Kidney epithelial cell (primary cell): ENCODE measurements around the gene ASIC2. TPM values are rescaled to one million over a fixed set of nuclear protein-coding genes. Genes with fewer than 3 reads are reported as not detected.

Experiments used
- DNase-seq: peaks from one replicate; pipeline ENCODE4 v3.0.0-alpha.2; 2010; ENCODE audit warnings: low read depth
- H3K27me3 ChIP-seq: 2 replicates; pipeline ENCODE4 v1.6.0; 2011; ENCODE audit warnings: low read length; ENCODE audit not compliant: control insufficient read depth, insufficient read depth
- H3K36me3 ChIP-seq: 2 replicates; pipeline ENCODE4 v1.5.1; 2011; ENCODE audit warnings: low read length; ENCODE audit not compliant: control insufficient read depth, insufficient read depth
- H3K4me3 ChIP-seq: 2 replicates; pipeline ENCODE4 v1.5.1; 2011; ENCODE audit warnings: low read depth, mild to moderate bottlenecking, control low read depth, low read length
- CTCF ChIP-seq: IDR thresholded peaks from 2 replicates; pipeline ENCODE4 v1.5.1; 2011; ENCODE audit warnings: mild to moderate bottlenecking, moderate library complexity, low read length, control low read depth, inconsistent platforms; ENCODE audit not compliant: insufficient read depth, poor library complexity, severe bottlenecking
- total RNA-seq: library from RNA; depleted of rRNA; stranded (reverse); fragments of >200 nt; gene quantifications from 2 replicates; pipeline ENCODE4 v1.2.3, GENCODE V29; 2015

The ASIC2 gene
- total RNA-seq, 1 donor from 2014 or later: 0.25 TPM

- no peak for DNase-seq
- H3K27me3 ChIP-seq: peaks cover 2% of the 10 kb centered on the region
- TF ChIP-seq CTCF: no peak
- no peaks in the 10 kb centered on the region for H3K36me3 ChIP-seq
- H3K4me3 ChIP-seq: no peak overlapping the region
These were observed 221.4 kb downstream of the ASIC2 start for GRCh38 chr17:33071656-33072055.

GRCh38 chr17:33057564-33057963, 235.5 kb downstream of the ASIC2 start:
- no peak for DNase-seq
- no peaks in the 10 kb centered on the region for H3K36me3 ChIP-seq
- no peak overlapping the region for H3K4me3 ChIP-seq
- TF ChIP-seq CTCF: no peak
- no peaks in the 10 kb centered on the region for H3K27me3 ChIP-seq

GRCh38 chr17:33056399-33057146, 236.5 kb downstream of the ASIC2 start:
- DNase-seq: no peak
- Histone ChIP-seq H3K36me3 (no peaks in the 10 kb centered on the region), H3K4me3 (no peak overlapping the region), H3K27me3 (no peaks in the 10 kb centered on the region)
- TF ChIP-seq CTCF: no peak

- TF ChIP-seq CTCF: no peak
- Histone ChIP-seq H3K36me3 (no peaks in the 10 kb centered on the region), H3K27me3 (no peaks in the 10 kb centered on the region), H3K4me3 (no peak overlapping the region)
- no peak for DNase-seq
These were observed 237.3 kb downstream of the ASIC2 start for GRCh38 chr17:33055746-33056145.

- Histone ChIP-seq H3K36me3 (no peaks in the 10 kb centered on the region), H3K4me3 (no peak overlapping the region), H3K27me3 (no peaks in the 10 kb centered on the region)
- TF ChIP-seq CTCF: no peak
- no peak for DNase-seq
These were observed 237.9 kb downstream of the ASIC2 start for GRCh38 chr17:33055171-33055611.

GRCh38 chr17:33054412-33054811, 238.7 kb downstream of the ASIC2 start:
- no peak for TF ChIP-seq CTCF
- H3K36me3 ChIP-seq: no peaks in the 10 kb centered on the region
- no peaks in the 10 kb centered on the region for H3K27me3 ChIP-seq
- no peak overlapping the region for H3K4me3 ChIP-seq
- no peak for DNase-seq
